H1 (cell line): ENCODE results near the gene DIDO1. TPM values are rescaled to one million over a fixed set of nuclear protein-coding genes. Genes with fewer than 3 reads are reported as not detected.

Experiments used
- CTCF ChIA-PET: fragments of 300-600 bp; sonication (Branson Sonifier 250); formaldehyde crosslinking; loops from one replicate; lab custom pipeline; 2021; ENCODE audit not compliant: partially characterized antibody; lab: Charles Lee
- POLR2A ChIA-PET: fragments of 300-600 bp; sonication (Branson Sonifier 250); formaldehyde crosslinking; loops from one replicate; lab custom pipeline; 2021; ENCODE audit warnings: inconsistent platforms; ENCODE audit not compliant: partially characterized antibody; lab: Charles Lee
- DNase-seq, 2 experiments: peaks; one replicate each; pipeline versions ENCODE4 v3.0.0 to v3.0.0-alpha.2; 2010 to 2022; ENCODE audit warnings: low spot score in 2 of 2, low read depth in 1 of 2, mixed read lengths in 1 of 2
- FAIRE-seq: peaks from 2 replicates; lab custom pipeline; 2011; peaks lifted over from hg19 to GRCh38; lab: Jason Lieb, UNC
- H2AFZ ChIP-seq: 2 replicates; pipeline ENCODE4 v1.8.1; 2012; ENCODE audit warnings: low read length, inconsistent platforms
- H2AK5ac ChIP-seq: 2 replicates; pipeline ENCODE4 v1.6.1; 2013; ENCODE audit warnings: low read depth, low read length
- H2BK120ac ChIP-seq: replicated peaks from 2 replicates; pipeline ENCODE3; 2013; ENCODE audit warnings: low read depth, low read length, inconsistent platforms
- H2BK12ac ChIP-seq: 2 replicates; pipeline ENCODE4 v1.6.1; 2013; ENCODE audit warnings: low read depth, low read length
- H2BK15ac ChIP-seq: 2 replicates; pipeline ENCODE4 v1.6.1; 2013; ENCODE audit warnings: low read length
- H2BK20ac ChIP-seq: 2 replicates; pipeline ENCODE4 v1.6.1; 2013; ENCODE audit warnings: low read length
- H2BK5ac ChIP-seq: 2 replicates; pipeline ENCODE4 v1.6.1; 2013; ENCODE audit warnings: low read depth, low read length
- H3K14ac ChIP-seq: 2 replicates; pipeline ENCODE4 v1.6.1; 2013; ENCODE audit warnings: inconsistent platforms; ENCODE audit not compliant: insufficient read length
- H3K18ac ChIP-seq: 2 replicates; pipeline ENCODE4 v1.6.1; 2013; ENCODE audit warnings: low read length; ENCODE audit errors: extremely low read depth
- H3K23ac ChIP-seq: 2 replicates; pipeline ENCODE4 v1.6.1; 2013; ENCODE audit warnings: inconsistent platforms; ENCODE audit not compliant: insufficient read length
- H3K23me2 ChIP-seq: 2 replicates; pipeline ENCODE4 v1.6.1; 2013; ENCODE audit warnings: low read depth, low read length
- H3K27ac ChIP-seq: 2 replicates; pipeline ENCODE4 v1.6.1; 2011; ENCODE audit warnings: low read depth, low read length, inconsistent platforms
- H3K27me3 ChIP-seq, 4 experiments: replicated peaks in 1 of 4; 1 replicate in 1 of 4; 2 replicates in 3 of 4; pipeline versions ENCODE4 v1.6.1 to v1.8.1; 2011 to 2013; ENCODE audit warnings: low read length in 3 of 4, mild to moderate bottlenecking in 3 of 4, inconsistent platforms in 2 of 4, mixed read lengths in 2 of 4, moderate library complexity in 1 of 4; ENCODE audit not compliant: control insufficient read depth in 3 of 4, insufficient read depth in 3 of 4; ENCODE audit errors: extremely low read depth in 1 of 4
- H3K36me3 ChIP-seq, 4 experiments: 2 replicates each; pipeline versions ENCODE4 v1.6.1 to v1.8.1; 2011 to 2013; ENCODE audit warnings: mild to moderate bottlenecking in 4 of 4, low read length in 3 of 4, moderate library complexity in 2 of 4, control low read depth in 1 of 4, inconsistent platforms in 1 of 4; ENCODE audit not compliant: insufficient read depth in 4 of 4, control insufficient read depth in 2 of 4
- H3K4ac ChIP-seq: replicated peaks from 2 replicates; pipeline ENCODE3; 2013; ENCODE audit warnings: low read length, low read depth, mixed read lengths, inconsistent platforms; ENCODE audit not compliant: insufficient read length
- H3K4me1 ChIP-seq, 4 experiments: replicated peaks in 1 of 4; 1 replicate in 1 of 4; 2 replicates in 3 of 4; pipeline versions ENCODE4 v1.6.1 to v1.8.1; 2011 to 2013; ENCODE audit warnings: low read length in 3 of 4, inconsistent platforms in 2 of 4, mixed read lengths in 1 of 4; ENCODE audit not compliant: insufficient read depth in 4 of 4, control insufficient read depth in 3 of 4
- H3K4me2 ChIP-seq, 2 experiments: 2 replicates each; pipeline versions ENCODE4 v1.6.1 to v1.8.1; 2011 to 2013; ENCODE audit warnings: low read depth in 2 of 2, low read length in 2 of 2, control low read depth in 1 of 2, inconsistent platforms in 1 of 2, mild to moderate bottlenecking in 1 of 2; ENCODE audit not compliant: insufficient read depth in 1 of 2
- H3K4me3 ChIP-seq, 4 experiments: fragments of 200-600, 300-600 bp in 1 of 4; sonication (generic), shearing (Covaris generic), sonication (Bioruptor Twin) in 1 of 4; 2 replicates each; pipeline versions ENCODE4 v1.5.1 to v1.8.1; 2011 to 2016; ENCODE audit warnings: low read length in 4 of 4, low read depth in 3 of 4, control low read depth in 2 of 4, inconsistent platforms in 2 of 4, mild to moderate bottlenecking in 2 of 4, mixed read lengths in 1 of 4, moderate library complexity in 1 of 4; ENCODE audit not compliant: insufficient read depth in 2 of 4; ENCODE audit errors: extremely low read depth in 1 of 4
- H3K56ac ChIP-seq: replicated peaks from 2 replicates; pipeline ENCODE3; 2013; ENCODE audit warnings: low read depth, mild to moderate bottlenecking, mixed read lengths, low read length, inconsistent platforms; ENCODE audit not compliant: insufficient read length
- H3K79me1 ChIP-seq: 2 replicates; pipeline ENCODE4 v1.6.1; 2013; ENCODE audit warnings: low read depth, low read length, control low read depth
- H3K79me2 ChIP-seq, 2 experiments: 2 replicates each; pipeline versions ENCODE4 v1.6.1 to v1.8.1; 2012 to 2013; ENCODE audit warnings: low read length in 2 of 2, mild to moderate bottlenecking in 2 of 2, inconsistent platforms in 1 of 2; ENCODE audit not compliant: insufficient read depth in 2 of 2, control insufficient read depth in 1 of 2
- H3K9ac ChIP-seq, 4 experiments: replicated peaks in 1 of 4; 1 replicate in 1 of 4; 2 replicates in 3 of 4; pipeline versions ENCODE4 v1.6.1 to v1.8.1; 2011 to 2013; ENCODE audit warnings: low read depth in 3 of 4, low read length in 3 of 4, control low read depth in 2 of 4, mild to moderate bottlenecking in 2 of 4, moderate library complexity in 2 of 4, inconsistent platforms in 1 of 4; ENCODE audit errors: extremely low read depth in 1 of 4
- H3K9me3 ChIP-seq, 2 experiments: 2 replicates each; pipeline versions ENCODE4 v1.6.1 to v1.8.1; 2012 to 2013; ENCODE audit warnings: mild to moderate bottlenecking in 2 of 2, moderate library complexity in 2 of 2, control low read depth in 1 of 2, inconsistent platforms in 1 of 2, low read depth in 1 of 2, low read length in 1 of 2, mixed read lengths in 1 of 2; ENCODE audit not compliant: insufficient read depth in 2 of 2
- H4K20me1 ChIP-seq, 2 experiments: replicated peaks in 1 of 2; 2 replicates each; pipeline versions ENCODE3 to v1.8.1; 2011 to 2013; ENCODE audit warnings: inconsistent platforms in 2 of 2, low read length in 2 of 2, mild to moderate bottlenecking in 1 of 2; ENCODE audit not compliant: insufficient read depth in 2 of 2, control insufficient read depth in 1 of 2
- H4K5ac ChIP-seq: 2 replicates; pipeline ENCODE4 v1.6.1; 2013; ENCODE audit warnings: low read length, low read depth, mixed read lengths, inconsistent platforms; ENCODE audit not compliant: insufficient read length
- H4K8ac ChIP-seq: 2 replicates; pipeline ENCODE4 v1.8.0; 2013; ENCODE audit warnings: mild to moderate bottlenecking, moderate library complexity, low read length, inconsistent platforms; ENCODE audit not compliant: insufficient read depth; ENCODE audit errors: extremely low read depth
- H4K91ac ChIP-seq: replicated peaks from 2 replicates; pipeline ENCODE3; 2013; ENCODE audit warnings: low read length, mixed read lengths, inconsistent platforms; ENCODE audit not compliant: insufficient read length
- BCL11A ChIP-seq, 2 experiments: IDR thresholded peaks; one replicate each; pipeline ENCODE4 v1.6.1; 2011; ENCODE audit warnings: low read depth in 2 of 2, low read length in 2 of 2, mild to moderate bottlenecking in 2 of 2
- CBX5 ChIP-seq: fragments of 300-800, 300-1000 bp; sonication (generic); IDR thresholded peaks from 2 replicates; pipeline ENCODE4 v1.7.1; 2016; ENCODE audit warnings: antibody characterized with exemption, low read length, low read depth
- CBX8 ChIP-seq: fragments of 300-800, 300-1000 bp; sonication (generic); IDR thresholded peaks from 2 replicates; pipeline ENCODE4 v1.7.1; 2016; ENCODE audit warnings: low read depth, low read length, borderline replicate concordance
- CTCF ChIP-seq, 3 experiments: IDR thresholded peaks; 1 replicate in 2 of 3; 2 replicates in 1 of 3; pipeline versions ENCODE4 v1.5.1 to v1.6.1; 2011; ENCODE audit warnings: low read length in 3 of 3, mild to moderate bottlenecking in 3 of 3, inconsistent platforms in 2 of 3, low read depth in 1 of 3, moderate library complexity in 1 of 3; ENCODE audit not compliant: insufficient read depth in 1 of 3; ENCODE audit errors: control extremely low read depth in 1 of 3
- E2F6 ChIP-seq: IDR thresholded peaks from 2 replicates; pipeline ENCODE4 v1.6.1; 2012; ENCODE audit warnings: inconsistent platforms
- POLR2AphosphoS5 ChIP-seq: IDR thresholded peaks from 2 replicates; pipeline ENCODE4 v1.6.1; 2011; ENCODE audit warnings: low read depth, low read length
- SIRT6 ChIP-seq: IDR thresholded peaks from one replicate; pipeline ENCODE4 v1.7.1; 2012; ENCODE audit warnings: low read length, inconsistent platforms
- YY1 ChIP-seq: IDR thresholded peaks from 2 replicates; pipeline ENCODE4 v1.6.1; 2011; ENCODE audit warnings: low read depth, mild to moderate bottlenecking, low read length
- ZNF274 ChIP-seq: IDR thresholded peaks from 2 replicates; pipeline ENCODE4 v1.7.0; 2012; ENCODE audit warnings: low read length, borderline replicate concordance; ENCODE audit errors: extremely low read depth
- WGBS, 2 experiments: shearing (Covaris generic) in 1 of 2; methylation state at CpG; one replicate each; pipeline versions ENCODE4 v1.1.6 to v1.1.7; 2013 to 2015; ENCODE audit warnings: low lambda C conversion rate in 2 of 2, mixed read lengths in 2 of 2, inconsistent platforms in 1 of 2, low coverage in 1 of 2, missing lambda C conversion rate in 1 of 2; ENCODE audit not compliant: insufficient replicate concordance in 2 of 2, insufficient coverage in 1 of 2, insufficient read length in 1 of 2; ENCODE audit errors: extremely low coverage in 1 of 2, missing lambda C conversion rate in 1 of 2; 5-methylcytosine and 5-hydroxymethylcytosine counted together
- polyA plus RNA-seq, 7 experiments: library from polyadenylated mRNA; depleted of rRNA in 3 of 7; stranded (reverse) in 5 of 7; unstranded in 2 of 7; fragments of >200 nt in 5 of 7; fragments of 200-250 nt in 2 of 7; gene quantifications; 1 replicate in 5 of 7; 2 replicates in 1 of 7; 4 replicates in 1 of 7; pipeline versions ENCODE4 v1.2.1 to v1.2.3, GENCODE V29; 2011 to 2013; ENCODE audit warnings: missing spikeins in 2 of 7, mixed read lengths in 2 of 7
- total RNA-seq: library from RNA; stranded (reverse); fragmentation: NEBNext Ultra II Directional; extraction: Animal tissue kit (Norgen Biotek cat#: 25700); gene quantifications from 2 replicates; pipeline ENCODE4 v1.2.1, GENCODE V29; 2021

The DIDO1 gene
- total and polyA plus RNA-seq, 2 of the 8 experiments (the other 6 are each of a cell fraction or from before 2014, with no cell fraction given) = 53.6 to 82.8 TPM

- H3K27me3 ChIP-seq = no peaks in the 10 kb centered on the region
- H3K18ac ChIP-seq = no peak overlapping the region
- no peak overlapping the region for H3K4ac ChIP-seq
- peaks cover 0 to 3% of the 10 kb centered on the region in 2 experiments; a peak in 1 of 4 replicates for H3K9me3 ChIP-seq
- TF ChIP-seq ZNF274 (no peak), SIRT6 (no peak), CTCF (IDR thresholded peaks at IDR 0.05; ENCODE audit: control extremely low read depth in 1 of 3, insufficient read depth in 1 of 3, low read depth in 1 of 3, low read length in 3 of 3) (no peak), POLR2AphosphoS5 (no peak), E2F6 (no peak), CBX5 (no peak), BCL11A (IDR thresholded peaks at IDR 0.05; ENCODE audit: low read depth in 2 of 2, low read length in 2 of 2) (no peak), YY1 (no peak), CBX8 (no peak)
- H3K79me2 ChIP-seq = no peaks in the 10 kb centered on the region
- H3K4me2 ChIP-seq = no peak overlapping the region
- no peak overlapping the region for H3K9ac ChIP-seq
- H3K4me1 ChIP-seq = peaks cover 0 to 5% (median 0%) of the 10 kb centered on the region in 4 experiments; a peak in 3 of 7 replicates
- no peak overlapping the region for H2BK20ac ChIP-seq
- H3K79me1 ChIP-seq = no peaks in the 10 kb centered on the region
- no peak overlapping the region for H2BK120ac ChIP-seq
- H3K36me3 ChIP-seq = peaks cover 57 to 80% (median 70%) of the 10 kb centered on the region in 4 experiments
- 93% methylated on average over 7 of the region's 7 CpGs; no CpG with 5 or more reads in 1 of the 2 experiments for WGBS, 2 experiments
- no peak overlapping the region for H3K27ac ChIP-seq
- H2AFZ ChIP-seq = no peak overlapping the region
- H2BK15ac ChIP-seq = no peak overlapping the region
- no peak overlapping the region for H4K5ac ChIP-seq
- ChIA-PET CTCF (interaction anchor here (0.6 to 6.4 kb wide), 8 partner anchors 9 to 23 kb away, joined by 3 to 56 read pairs (median 5); no protein-coding TSS in a partner anchor), POLR2A (interaction anchor here (1.3 to 8.5 kb wide), 4 partner anchors 9 to 45 kb away, joined by 3 to 88 read pairs (median 5); no protein-coding TSS in a partner anchor)
- H3K56ac ChIP-seq = no peak overlapping the region
- H2BK5ac ChIP-seq = no peak overlapping the region
- no peak overlapping the region for H3K23ac ChIP-seq
- peaks cover 6 to 8% of the 10 kb centered on the region in 2 experiments for H4K20me1 ChIP-seq
- no peak overlapping the region for H4K91ac ChIP-seq
- no peak overlapping the region for H3K4me3 ChIP-seq
- no peaks in the 10 kb centered on the region for H3K23me2 ChIP-seq
- no peak overlapping the region for H2AK5ac ChIP-seq
- no peak overlapping the region for H4K8ac ChIP-seq
- DNase-seq (no peak), FAIRE-seq (no peak)
- no peak overlapping the region for H3K14ac ChIP-seq
- no peak overlapping the region for H2BK12ac ChIP-seq
Measured at GRCh38 chr20:62890444-62890843, 35.9 kb downstream of the DIDO1 start.
